NCI-H146 (cell line): ENCODE results near the gene PPDPF.
"Not testable (repeated sequence)": the region's sequence is repeated elsewhere in the genome, so short reads cannot be mapped to it uniquely, and the experiment has no call there.

Source experiments
- DNase-seq: peaks from one replicate; lab custom pipeline; 2025; lab: John Stamatoyannopoulos, UW

The PPDPF gene

GRCh38 chr20:63500902-63501817, 19.4 kb upstream of the PPDPF start:
- DNase-seq, result no peak

- peak; percentile 98 for DNase-seq
Measured at GRCh38 chr20:63501818-63502670, 18.5 kb upstream of the PPDPF start.

- DNase-seq, result peak; percentile 97
Measured at GRCh38 chr20:63502671-63503172, 17.8 kb upstream of the PPDPF start.

- DNase-seq, result peak; percentile 66
Measured at GRCh38 chr20:63503524-63503923, 17.0 kb upstream of the PPDPF start.

GRCh38 chr20:63504642-63505041, 15.9 kb upstream of the PPDPF start:
- no peak for DNase-seq

- no peak for DNase-seq
Measured at GRCh38 chr20:63505281-63505680, 15.3 kb upstream of the PPDPF start.

GRCh38 chr20:63505723-63506122, 14.8 kb upstream of the PPDPF start:
- no peak for DNase-seq

- no peak for DNase-seq
Measured at GRCh38 chr20:63507083-63507743, 13.4 kb upstream of the PPDPF start.

GRCh38 chr20:63508072-63508768, 12.3 kb upstream of the PPDPF start:
- no peak for DNase-seq

GRCh38 chr20:63509088-63509564, 11.4 kb upstream of the PPDPF start:
- peak; percentile 26 for DNase-seq

GRCh38 chr20:63513207-63513606, 7.4 kb upstream of the PPDPF start:
- DNase-seq, result no peak

GRCh38 chr20:63514520-63514919, 6.0 kb upstream of the PPDPF start:
- DNase-seq, result not testable (repeated sequence)

- no peak for DNase-seq
Measured at GRCh38 chr20:63517376-63518309, 2.9 kb upstream of the PPDPF start.

GRCh38 chr20:63518351-63518861, 2.2 kb upstream of the PPDPF start:
- no peak for DNase-seq

GRCh38 chr20:63518946-63519667, 1.5 kb upstream of the PPDPF start:
- no peak for DNase-seq

- peak; percentile 84 for DNase-seq
Measured at GRCh38 chr20:63519668-63520503, 679 bp upstream of the PPDPF start.

- peak; percentile 79 for DNase-seq
Measured at GRCh38 chr20:63520934-63521601, 503 bp downstream of the PPDPF start.

- no peak for DNase-seq
Measured at GRCh38 chr20:63521602-63522001, 1.0 kb downstream of the PPDPF start.
